H1 (cell line): ENCODE results near the gene MGAT4B. TPM values are rescaled to one million over a fixed set of nuclear protein-coding genes. Genes with fewer than 3 reads are reported as not detected.

Experiments
- CTCF ChIA-PET: fragments of 300-600 bp; sonication (Branson Sonifier 250); formaldehyde crosslinking; loops from one replicate; lab custom pipeline; 2021; ENCODE audit not compliant: partially characterized antibody; lab: Charles Lee
- POLR2A ChIA-PET: fragments of 300-600 bp; sonication (Branson Sonifier 250); formaldehyde crosslinking; loops from one replicate; lab custom pipeline; 2021; ENCODE audit warnings: inconsistent platforms; ENCODE audit not compliant: partially characterized antibody; lab: Charles Lee
- DNase-seq, 2 experiments: peaks; one replicate each; pipeline versions ENCODE4 v3.0.0 to v3.0.0-alpha.2; 2010 to 2022; ENCODE audit warnings: low spot score in 2 of 2, low read depth in 1 of 2, mixed read lengths in 1 of 2
- FAIRE-seq: peaks from 2 replicates; lab custom pipeline; 2011; peaks lifted over from hg19 to GRCh38; lab: Jason Lieb, UNC
- H2AFZ ChIP-seq: 2 replicates; pipeline ENCODE4 v1.8.1; 2012; ENCODE audit warnings: low read length, inconsistent platforms
- H2AK5ac ChIP-seq: 2 replicates; pipeline ENCODE4 v1.6.1; 2013; ENCODE audit warnings: low read depth, low read length
- H2BK120ac ChIP-seq: replicated peaks from 2 replicates; pipeline ENCODE3; 2013; ENCODE audit warnings: low read depth, low read length, inconsistent platforms
- H2BK12ac ChIP-seq: 2 replicates; pipeline ENCODE4 v1.6.1; 2013; ENCODE audit warnings: low read depth, low read length
- H2BK15ac ChIP-seq: 2 replicates; pipeline ENCODE4 v1.6.1; 2013; ENCODE audit warnings: low read length
- H2BK20ac ChIP-seq: 2 replicates; pipeline ENCODE4 v1.6.1; 2013; ENCODE audit warnings: low read length
- H2BK5ac ChIP-seq: 2 replicates; pipeline ENCODE4 v1.6.1; 2013; ENCODE audit warnings: low read depth, low read length
- H3K14ac ChIP-seq: 2 replicates; pipeline ENCODE4 v1.6.1; 2013; ENCODE audit warnings: inconsistent platforms; ENCODE audit not compliant: insufficient read length
- H3K18ac ChIP-seq: 2 replicates; pipeline ENCODE4 v1.6.1; 2013; ENCODE audit warnings: low read length; ENCODE audit errors: extremely low read depth
- H3K23ac ChIP-seq: 2 replicates; pipeline ENCODE4 v1.6.1; 2013; ENCODE audit warnings: inconsistent platforms; ENCODE audit not compliant: insufficient read length
- H3K23me2 ChIP-seq: 2 replicates; pipeline ENCODE4 v1.6.1; 2013; ENCODE audit warnings: low read depth, low read length
- H3K27ac ChIP-seq: 2 replicates; pipeline ENCODE4 v1.6.1; 2011; ENCODE audit warnings: low read depth, low read length, inconsistent platforms
- H3K27me3 ChIP-seq, 4 experiments: replicated peaks in 1 of 4; 1 replicate in 1 of 4; 2 replicates in 3 of 4; pipeline versions ENCODE4 v1.6.1 to v1.8.1; 2011 to 2013; ENCODE audit warnings: low read length in 3 of 4, mild to moderate bottlenecking in 3 of 4, inconsistent platforms in 2 of 4, mixed read lengths in 2 of 4, moderate library complexity in 1 of 4; ENCODE audit not compliant: control insufficient read depth in 3 of 4, insufficient read depth in 3 of 4; ENCODE audit errors: extremely low read depth in 1 of 4
- H3K36me3 ChIP-seq, 4 experiments: 2 replicates each; pipeline versions ENCODE4 v1.6.1 to v1.8.1; 2011 to 2013; ENCODE audit warnings: mild to moderate bottlenecking in 4 of 4, low read length in 3 of 4, moderate library complexity in 2 of 4, control low read depth in 1 of 4, inconsistent platforms in 1 of 4; ENCODE audit not compliant: insufficient read depth in 4 of 4, control insufficient read depth in 2 of 4
- H3K4ac ChIP-seq: replicated peaks from 2 replicates; pipeline ENCODE3; 2013; ENCODE audit warnings: low read length, low read depth, mixed read lengths, inconsistent platforms; ENCODE audit not compliant: insufficient read length
- H3K4me1 ChIP-seq, 4 experiments: replicated peaks in 1 of 4; 1 replicate in 1 of 4; 2 replicates in 3 of 4; pipeline versions ENCODE4 v1.6.1 to v1.8.1; 2011 to 2013; ENCODE audit warnings: low read length in 3 of 4, inconsistent platforms in 2 of 4, mixed read lengths in 1 of 4; ENCODE audit not compliant: insufficient read depth in 4 of 4, control insufficient read depth in 3 of 4
- H3K4me2 ChIP-seq, 2 experiments: 2 replicates each; pipeline versions ENCODE4 v1.6.1 to v1.8.1; 2011 to 2013; ENCODE audit warnings: low read depth in 2 of 2, low read length in 2 of 2, control low read depth in 1 of 2, inconsistent platforms in 1 of 2, mild to moderate bottlenecking in 1 of 2; ENCODE audit not compliant: insufficient read depth in 1 of 2
- H3K4me3 ChIP-seq, 4 experiments: fragments of 200-600, 300-600 bp in 1 of 4; sonication (generic), shearing (Covaris generic), sonication (Bioruptor Twin) in 1 of 4; 2 replicates each; pipeline versions ENCODE4 v1.5.1 to v1.8.1; 2011 to 2016; ENCODE audit warnings: low read length in 4 of 4, low read depth in 3 of 4, control low read depth in 2 of 4, inconsistent platforms in 2 of 4, mild to moderate bottlenecking in 2 of 4, mixed read lengths in 1 of 4, moderate library complexity in 1 of 4; ENCODE audit not compliant: insufficient read depth in 2 of 4; ENCODE audit errors: extremely low read depth in 1 of 4
- H3K56ac ChIP-seq: replicated peaks from 2 replicates; pipeline ENCODE3; 2013; ENCODE audit warnings: low read depth, mild to moderate bottlenecking, mixed read lengths, low read length, inconsistent platforms; ENCODE audit not compliant: insufficient read length
- H3K79me1 ChIP-seq: 2 replicates; pipeline ENCODE4 v1.6.1; 2013; ENCODE audit warnings: low read depth, low read length, control low read depth
- H3K79me2 ChIP-seq, 2 experiments: 2 replicates each; pipeline versions ENCODE4 v1.6.1 to v1.8.1; 2012 to 2013; ENCODE audit warnings: low read length in 2 of 2, mild to moderate bottlenecking in 2 of 2, inconsistent platforms in 1 of 2; ENCODE audit not compliant: insufficient read depth in 2 of 2, control insufficient read depth in 1 of 2
- H3K9ac ChIP-seq, 4 experiments: replicated peaks in 1 of 4; 1 replicate in 1 of 4; 2 replicates in 3 of 4; pipeline versions ENCODE4 v1.6.1 to v1.8.1; 2011 to 2013; ENCODE audit warnings: low read depth in 3 of 4, low read length in 3 of 4, control low read depth in 2 of 4, mild to moderate bottlenecking in 2 of 4, moderate library complexity in 2 of 4, inconsistent platforms in 1 of 4; ENCODE audit errors: extremely low read depth in 1 of 4
- H3K9me3 ChIP-seq, 2 experiments: 2 replicates each; pipeline versions ENCODE4 v1.6.1 to v1.8.1; 2012 to 2013; ENCODE audit warnings: mild to moderate bottlenecking in 2 of 2, moderate library complexity in 2 of 2, control low read depth in 1 of 2, inconsistent platforms in 1 of 2, low read depth in 1 of 2, low read length in 1 of 2, mixed read lengths in 1 of 2; ENCODE audit not compliant: insufficient read depth in 2 of 2
- H4K20me1 ChIP-seq, 2 experiments: replicated peaks in 1 of 2; 2 replicates each; pipeline versions ENCODE3 to v1.8.1; 2011 to 2013; ENCODE audit warnings: inconsistent platforms in 2 of 2, low read length in 2 of 2, mild to moderate bottlenecking in 1 of 2; ENCODE audit not compliant: insufficient read depth in 2 of 2, control insufficient read depth in 1 of 2
- H4K5ac ChIP-seq: 2 replicates; pipeline ENCODE4 v1.6.1; 2013; ENCODE audit warnings: low read length, low read depth, mixed read lengths, inconsistent platforms; ENCODE audit not compliant: insufficient read length
- H4K8ac ChIP-seq: 2 replicates; pipeline ENCODE4 v1.8.0; 2013; ENCODE audit warnings: mild to moderate bottlenecking, moderate library complexity, low read length, inconsistent platforms; ENCODE audit not compliant: insufficient read depth; ENCODE audit errors: extremely low read depth
- H4K91ac ChIP-seq: replicated peaks from 2 replicates; pipeline ENCODE3; 2013; ENCODE audit warnings: low read length, mixed read lengths, inconsistent platforms; ENCODE audit not compliant: insufficient read length
- ASH2L ChIP-seq: fragments of 200-600, 300-600 bp; sonication (generic); IDR thresholded peaks from one replicate; pipeline ENCODE4 v1.7.1; 2017; ENCODE audit warnings: low read length
- ATF3 ChIP-seq: IDR thresholded peaks from 2 replicates; pipeline ENCODE4 v1.6.1; 2011; ENCODE audit warnings: low read depth, mild to moderate bottlenecking, low read length; ENCODE audit not compliant: insufficient read depth
- RBBP5 ChIP-seq: IDR thresholded peaks from 2 replicates; pipeline ENCODE4 v1.7.1; 2012; ENCODE audit warnings: low read depth, mild to moderate bottlenecking, inconsistent platforms, low read length, moderate library complexity, borderline replicate concordance
- SIX5 ChIP-seq: IDR thresholded peaks from 2 replicates; pipeline ENCODE4 v1.6.1; 2011; ENCODE audit warnings: mild to moderate bottlenecking, low read depth, low read length
- WGBS, 2 experiments: shearing (Covaris generic) in 1 of 2; methylation state at CpG; one replicate each; pipeline versions ENCODE4 v1.1.6 to v1.1.7; 2013 to 2015; ENCODE audit warnings: low lambda C conversion rate in 2 of 2, mixed read lengths in 2 of 2, inconsistent platforms in 1 of 2, low coverage in 1 of 2, missing lambda C conversion rate in 1 of 2; ENCODE audit not compliant: insufficient replicate concordance in 2 of 2, insufficient coverage in 1 of 2, insufficient read length in 1 of 2; ENCODE audit errors: extremely low coverage in 1 of 2, missing lambda C conversion rate in 1 of 2; 5-methylcytosine and 5-hydroxymethylcytosine counted together
- polyA plus RNA-seq, 7 experiments: library from polyadenylated mRNA; depleted of rRNA in 3 of 7; stranded (reverse) in 5 of 7; unstranded in 2 of 7; fragments of >200 nt in 5 of 7; fragments of 200-250 nt in 2 of 7; gene quantifications; 1 replicate in 5 of 7; 2 replicates in 1 of 7; 4 replicates in 1 of 7; pipeline versions ENCODE4 v1.2.1 to v1.2.3, GENCODE V29; 2011 to 2013; ENCODE audit warnings: missing spikeins in 2 of 7, mixed read lengths in 2 of 7
- total RNA-seq: library from RNA; stranded (reverse); fragmentation: NEBNext Ultra II Directional; extraction: Animal tissue kit (Norgen Biotek cat#: 25700); gene quantifications from 2 replicates; pipeline ENCODE4 v1.2.1, GENCODE V29; 2021
- TF ChIP-seq, protein P1 (sequence below), 3 experiments: IDR thresholded peaks; 1 replicate in 2 of 3; 2 replicates in 1 of 3; pipeline versions ENCODE4 v1.5.1 to v1.6.1; 2011; ENCODE audit warnings: low read length in 3 of 3, mild to moderate bottlenecking in 3 of 3, inconsistent platforms in 2 of 3, low read depth in 1 of 3, moderate library complexity in 1 of 3; ENCODE audit not compliant: insufficient read depth in 1 of 3; ENCODE audit errors: control extremely low read depth in 1 of 3

The MGAT4B gene
- total and polyA plus RNA-seq, 2 of the 8 experiments (the other 6 are each of a cell fraction or from before 2014, with no cell fraction given): 116 to 128 TPM

DNA sequence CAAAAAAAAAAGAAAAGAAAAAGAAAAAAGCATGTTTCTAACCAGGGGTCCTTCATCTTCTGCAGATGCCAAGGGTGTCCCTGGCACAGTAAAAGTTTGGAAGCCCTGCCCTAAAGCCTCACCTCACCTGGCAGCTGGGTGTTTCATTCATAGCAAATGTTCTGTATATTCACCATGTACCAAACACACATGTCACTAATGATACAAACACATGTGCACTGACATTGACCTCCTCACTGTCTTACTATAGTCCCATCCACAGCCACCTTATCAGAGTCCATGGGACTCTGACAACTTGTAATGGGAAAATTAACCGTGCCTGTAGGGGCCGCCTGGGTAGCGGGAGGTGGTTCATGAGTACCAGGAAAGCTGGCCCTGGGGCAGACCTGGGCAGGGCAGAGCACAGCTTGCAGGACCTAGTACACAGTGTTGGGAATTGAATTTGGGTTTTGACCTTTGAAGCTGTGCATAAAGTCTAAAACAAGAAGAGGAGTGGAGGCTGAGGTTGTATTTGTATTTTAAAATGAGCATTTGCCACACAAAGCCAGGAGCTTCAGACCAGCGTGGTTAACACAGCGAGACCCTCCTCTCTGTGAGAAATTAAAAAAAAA, 6.4 kb upstream of the MGAT4B start:
- Histone ChIP-seq H3K79me1 (no peaks in the 10 kb centered on the region), H2AFZ (no peak overlapping the region), H3K27me3 (peaks cover 0 to 5% (median 2%) of the 10 kb centered on the region in 4 experiments; a peak in 2 of 7 replicates), H2BK20ac (0 out of 2 replicates have a peak overlapping the region, but pooled peaks have one; percentile 61), H2BK15ac (no peak overlapping the region), H3K4me3 (no peak overlapping the region), H3K9ac (no peak overlapping the region), H4K5ac (no peak overlapping the region), H2BK120ac (no peak overlapping the region), H3K23me2 (peaks cover 9% of the 10 kb centered on the region; the same call in 1 of the 2 replicates), H3K4ac (no peak overlapping the region), H3K56ac (no peak overlapping the region), H2BK12ac (no peak overlapping the region), H4K20me1 (no peaks in the 10 kb centered on the region), H2AK5ac (no peak overlapping the region), H3K27ac (no peak overlapping the region), H3K79me2 (no peaks in the 10 kb centered on the region; a peak in 1 of 4 replicates), H4K91ac (no peak overlapping the region), H3K36me3 (peaks cover 0 to 5% (median 0%) of the 10 kb centered on the region in 4 experiments; a peak in 1 of 8 replicates), H3K23ac (no peak overlapping the region), H2BK5ac (no peak overlapping the region), H3K9me3 (no peaks in the 10 kb centered on the region), H3K4me2 (peak overlapping the region in 1 of 2 experiments; percentile 42; a peak in 1 of 4 replicates), H3K14ac (no peak overlapping the region), H4K8ac (no peak overlapping the region), H3K18ac (peak overlapping the region; percentile 32; the same call in 1 of the 2 replicates), H3K4me1 (peaks cover 0 to 10% (median 6%) of the 10 kb centered on the region in 4 experiments; a peak in 6 of 7 replicates)
- FAIRE-seq: no peak
- ChIA-PET CTCF (interaction anchor here (0.6 to 2.8 kb wide), 5 partner anchors 9 to 219 kb away, joined by 3 to 23 read pairs (median 3); no protein-coding TSS in a partner anchor), POLR2A (interaction anchor here (0.6 to 12.6 kb wide), 3 partner anchors 12 to 198 kb away, joined by 3 to 207 read pairs (median 5); partner anchors contain the start of genes LTC4S and MGAT4B)
- no peak for TF ChIP-seq ATF3
- no peak for TF ChIP-seq RBBP5
- no peak for TF ChIP-seq ASH2L
- TF ChIP-seq, protein P1, sequence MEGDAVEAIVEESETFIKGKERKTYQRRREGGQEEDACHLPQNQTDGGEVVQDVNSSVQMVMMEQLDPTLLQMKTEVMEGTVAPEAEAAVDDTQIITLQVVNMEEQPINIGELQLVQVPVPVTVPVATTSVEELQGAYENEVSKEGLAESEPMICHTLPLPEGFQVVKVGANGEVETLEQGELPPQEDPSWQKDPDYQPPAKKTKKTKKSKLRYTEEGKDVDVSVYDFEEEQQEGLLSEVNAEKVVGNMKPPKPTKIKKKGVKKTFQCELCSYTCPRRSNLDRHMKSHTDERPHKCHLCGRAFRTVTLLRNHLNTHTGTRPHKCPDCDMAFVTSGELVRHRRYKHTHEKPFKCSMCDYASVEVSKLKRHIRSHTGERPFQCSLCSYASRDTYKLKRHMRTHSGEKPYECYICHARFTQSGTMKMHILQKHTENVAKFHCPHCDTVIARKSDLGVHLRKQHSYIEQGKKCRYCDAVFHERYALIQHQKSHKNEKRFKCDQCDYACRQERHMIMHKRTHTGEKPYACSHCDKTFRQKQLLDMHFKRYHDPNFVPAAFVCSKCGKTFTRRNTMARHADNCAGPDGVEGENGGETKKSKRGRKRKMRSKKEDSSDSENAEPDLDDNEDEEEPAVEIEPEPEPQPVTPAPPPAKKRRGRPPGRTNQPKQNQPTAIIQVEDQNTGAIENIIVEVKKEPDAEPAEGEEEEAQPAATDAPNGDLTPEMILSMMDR (IDR thresholded peaks at IDR 0.05; ENCODE audit: control extremely low read depth in 1 of 3, insufficient read depth in 1 of 3, low read depth in 1 of 3, low read length in 3 of 3): no peak
- TF ChIP-seq SIX5: no peak
- DNase-seq: no peak
- 80% methylated on average over 5 of the region's 5 CpGs; no CpG with 5 or more reads in 1 of the 2 experiments for WGBS, 2 experiments
